HG02678 (cell line): ENCODE measurements around the gene ATPAF2.
A peak's percentile ranks its signal among the peaks of the same experiment; 100 is the strongest.

Source experiments
- ATAC-seq: cut with Tn5 transposase; IDR thresholded peaks from one replicate; pipeline ENCODE4 v1.9.1; 2021; ENCODE audit warnings: mild to moderate bottlenecking, moderate library complexity; ENCODE audit not compliant: unreplicated experiment

ATPAF2 gene

GRCh38 chr17:17987901-17988300 is 51.1 kb downstream of the ATPAF2 start:
- no peak for ATAC-seq

GRCh38 chr17:17987187-17987896 is 51.6 kb downstream of the ATPAF2 start:
- ATAC-seq: no peak

GRCh38 chr17:17985555-17985954 is 53.4 kb downstream of the ATPAF2 start:
- no peak for ATAC-seq

- no peak for ATAC-seq
Measured at GRCh38 chr17:17985153-17985552, 53.8 kb downstream of the ATPAF2 start.

- ATAC-seq: no peak
Measured at GRCh38 chr17:17983776-17984175, 55.2 kb downstream of the ATPAF2 start.

- no peak for ATAC-seq
Measured at GRCh38 chr17:17983376-17983775, 55.6 kb downstream of the ATPAF2 start.

DNA sequence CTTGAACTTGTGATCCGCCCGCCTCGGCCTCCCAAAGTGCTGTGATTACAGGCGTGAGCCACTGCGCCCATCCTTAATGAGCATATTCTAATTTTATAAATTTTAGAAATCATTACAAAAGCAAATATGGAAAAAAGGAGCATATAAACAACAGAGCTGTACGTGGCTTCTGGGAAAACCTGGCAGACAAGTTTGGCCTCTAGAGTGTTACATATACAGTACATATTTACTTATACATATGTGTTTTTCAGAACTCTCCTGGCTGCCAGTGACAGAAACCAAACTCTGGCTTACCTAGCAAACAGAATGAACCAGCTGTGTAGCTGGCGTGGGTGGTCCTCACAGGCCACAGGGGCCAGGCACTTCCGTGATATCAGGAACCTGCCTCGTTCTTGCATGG is 56.2 kb downstream of the ATPAF2 start:
- no peak for ATAC-seq

DNA sequence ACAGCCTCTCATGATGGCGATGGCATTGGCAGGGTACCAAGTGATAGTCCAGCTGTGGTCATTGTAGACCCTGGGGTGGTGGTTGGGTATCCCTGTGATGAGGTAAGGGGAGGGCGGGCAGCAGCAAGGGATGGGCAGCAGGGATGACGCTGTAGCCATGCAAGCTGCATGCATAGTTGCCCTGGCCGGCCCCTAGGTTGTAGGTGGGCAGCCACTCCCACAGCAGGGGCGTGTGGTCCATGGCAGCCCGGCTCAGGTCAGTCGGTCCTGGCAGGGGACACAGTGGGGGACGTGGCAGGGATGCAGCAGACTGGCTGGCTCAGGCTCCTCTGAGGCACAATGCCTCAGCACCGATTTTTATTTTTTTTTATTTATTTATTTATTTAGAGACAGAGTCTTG is 57.6 kb downstream of the ATPAF2 start:
- no peak for ATAC-seq

DNA sequence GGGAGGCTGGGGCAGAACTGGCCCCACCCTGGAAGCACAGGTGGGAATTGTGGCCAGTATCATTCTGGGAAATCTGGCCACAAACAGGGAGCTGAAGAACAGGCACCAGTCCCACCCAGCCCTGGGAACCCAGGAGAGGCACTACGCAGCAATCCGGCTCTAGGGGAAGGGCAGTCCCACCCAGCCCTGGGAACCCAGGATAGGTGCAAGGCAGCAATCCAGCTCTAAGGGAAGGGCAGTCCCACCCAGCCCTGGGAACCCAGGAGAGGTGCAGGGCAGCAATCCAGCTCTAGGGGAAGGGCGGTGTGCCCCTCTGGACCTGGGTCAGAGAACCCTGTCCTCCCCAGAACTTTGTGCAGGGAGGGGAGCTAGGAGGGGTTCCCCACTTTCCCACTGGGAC is 59.2 kb downstream of the ATPAF2 start:
- ATAC-seq: no peak

DNA sequence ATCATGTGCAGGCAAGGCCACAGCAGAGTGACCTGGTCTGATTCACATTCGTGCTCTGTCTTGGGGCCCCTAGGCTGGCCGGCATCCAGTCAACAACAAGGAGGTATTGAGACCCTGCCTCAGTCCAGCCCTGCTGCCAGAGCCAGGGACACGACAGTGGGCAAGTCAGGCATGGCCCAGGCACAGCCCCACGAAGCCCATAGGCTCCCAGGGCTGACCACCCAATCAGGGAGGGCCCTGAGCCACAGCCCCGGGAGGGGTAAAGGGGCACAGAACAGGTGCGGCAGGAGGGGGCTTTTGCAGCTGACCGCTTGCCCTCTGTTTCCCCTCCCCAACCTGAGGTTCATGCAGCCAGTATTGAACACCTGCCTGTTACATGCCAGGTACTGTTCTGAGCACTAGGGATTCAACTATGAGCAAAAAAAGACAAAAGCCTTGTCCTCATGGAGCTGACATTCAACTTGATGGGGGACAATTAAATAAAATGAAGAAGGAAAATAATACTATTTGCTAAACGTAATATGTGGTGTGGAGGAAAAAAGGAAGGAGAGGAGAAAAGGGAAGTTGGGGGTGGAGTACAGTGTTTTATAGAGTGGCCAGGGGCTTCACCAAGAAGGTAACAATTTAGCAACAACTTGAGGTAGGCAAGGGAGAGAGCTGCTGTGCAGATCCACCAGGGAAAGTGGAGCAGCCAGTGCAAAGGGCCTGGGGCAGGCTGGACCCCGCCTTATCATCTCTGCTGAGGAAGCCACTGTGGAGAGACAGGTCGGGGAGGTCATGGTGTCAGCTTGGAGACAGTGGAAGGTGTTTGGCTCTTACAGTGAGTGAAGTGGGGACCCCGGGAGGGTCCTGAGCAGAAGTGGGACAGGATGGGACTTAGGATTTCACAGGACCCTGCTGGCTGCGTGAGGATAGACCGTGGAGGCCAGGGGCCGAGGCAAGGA is 60.2 kb downstream of the ATPAF2 start:
- ATAC-seq: no peak

DNA sequence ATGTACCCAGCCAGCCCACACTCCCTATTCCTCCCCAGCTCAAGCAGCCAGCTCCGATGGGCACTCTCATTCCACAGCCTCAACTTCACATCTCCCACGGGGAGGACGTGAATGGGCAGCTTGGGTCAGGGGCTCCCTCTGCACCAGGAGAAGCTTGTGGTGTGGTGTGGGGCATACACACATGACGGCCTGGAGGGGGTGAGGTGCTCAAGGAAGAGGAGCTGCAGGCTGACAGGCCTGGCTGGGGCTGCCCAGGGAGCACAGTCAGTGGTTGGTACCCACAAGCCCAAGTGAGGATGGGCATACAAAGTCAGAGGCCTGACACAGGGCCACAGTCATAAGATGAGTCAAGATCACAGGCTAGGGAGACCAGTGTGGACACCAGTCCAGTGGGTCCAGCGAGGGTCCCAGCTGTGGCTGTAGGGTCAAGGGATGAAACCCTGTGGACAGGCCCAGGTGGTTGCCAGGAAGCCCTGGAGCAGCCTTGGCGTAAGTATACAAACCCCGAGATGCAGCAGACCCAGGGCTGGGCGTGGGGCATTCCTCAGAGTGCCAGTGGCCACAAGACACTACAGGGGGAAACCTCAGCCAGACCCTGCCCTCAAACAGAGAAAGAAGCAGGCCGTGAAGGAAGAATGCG is 61.9 kb downstream of the ATPAF2 start:
- no peak for ATAC-seq

- ATAC-seq: no peak
Measured at GRCh38 chr17:17975436-17975835, 63.5 kb downstream of the ATPAF2 start.

DNA sequence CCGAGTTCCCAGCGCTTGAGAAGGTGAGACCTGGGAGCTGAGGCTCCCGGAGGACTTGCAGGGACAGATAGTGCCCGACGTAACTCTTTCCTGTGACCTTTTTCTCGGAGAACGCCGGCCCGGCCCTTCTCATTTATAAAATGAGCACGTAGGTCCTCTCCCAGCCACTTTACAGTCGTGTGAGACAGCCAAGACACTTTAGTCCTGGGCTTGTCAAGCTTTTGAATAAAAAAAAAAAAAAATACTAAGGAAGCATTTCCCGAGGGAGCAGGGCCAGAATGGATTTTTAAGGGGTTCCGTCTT is 66.1 kb downstream of the ATPAF2 start:
- ATAC-seq: no peak

- ATAC-seq: peak; percentile 94
Measured at GRCh38 chr17:17972126-17972951, 66.6 kb downstream of the ATPAF2 start, which contains the start of the genes DRC3 and TOM1L2. TSS of gene DRC3 (plus strand) at chr17:17972862. CDS start at chr17:17977599, 4,737 bp downstream. TSS of gene TOM1L2 (minus strand) at chr17:17972400. CDS start at chr17:17972313, 87 bp downstream.

DNA sequence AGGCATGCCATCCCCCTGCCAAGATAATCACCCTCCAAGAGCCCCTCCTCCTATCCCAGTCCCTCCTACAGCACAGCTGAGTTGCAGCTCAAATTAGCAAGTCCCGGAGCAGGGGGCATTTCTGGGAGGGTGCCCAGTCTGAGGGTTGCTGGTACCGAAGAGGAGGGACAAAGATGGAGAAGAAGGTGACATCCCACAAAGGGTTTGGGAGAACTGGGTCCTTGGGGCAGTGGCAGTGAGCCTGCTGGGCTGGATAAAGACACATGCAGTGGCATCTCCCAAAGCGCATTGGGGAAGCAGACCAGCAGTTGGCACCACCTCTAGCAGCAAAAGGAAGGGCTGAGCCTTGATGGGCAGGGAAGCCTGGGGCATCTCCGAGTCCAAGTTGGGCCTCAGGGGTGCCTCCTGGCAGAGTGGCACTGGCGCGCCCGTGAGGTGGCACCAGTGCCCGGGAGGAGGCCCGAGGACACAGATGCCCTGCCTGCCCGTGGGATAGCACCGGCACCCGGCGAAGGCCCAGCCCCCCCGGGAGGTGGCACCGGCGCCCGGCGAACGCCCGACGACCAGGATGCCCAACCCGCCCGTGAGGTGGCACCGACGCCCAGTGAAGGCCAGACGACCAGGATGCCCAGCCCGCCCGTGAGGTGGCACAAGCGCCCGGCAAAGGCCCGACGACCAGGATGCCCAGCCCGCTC is 67.4 kb downstream of the ATPAF2 start:
- no peak for ATAC-seq

DNA sequence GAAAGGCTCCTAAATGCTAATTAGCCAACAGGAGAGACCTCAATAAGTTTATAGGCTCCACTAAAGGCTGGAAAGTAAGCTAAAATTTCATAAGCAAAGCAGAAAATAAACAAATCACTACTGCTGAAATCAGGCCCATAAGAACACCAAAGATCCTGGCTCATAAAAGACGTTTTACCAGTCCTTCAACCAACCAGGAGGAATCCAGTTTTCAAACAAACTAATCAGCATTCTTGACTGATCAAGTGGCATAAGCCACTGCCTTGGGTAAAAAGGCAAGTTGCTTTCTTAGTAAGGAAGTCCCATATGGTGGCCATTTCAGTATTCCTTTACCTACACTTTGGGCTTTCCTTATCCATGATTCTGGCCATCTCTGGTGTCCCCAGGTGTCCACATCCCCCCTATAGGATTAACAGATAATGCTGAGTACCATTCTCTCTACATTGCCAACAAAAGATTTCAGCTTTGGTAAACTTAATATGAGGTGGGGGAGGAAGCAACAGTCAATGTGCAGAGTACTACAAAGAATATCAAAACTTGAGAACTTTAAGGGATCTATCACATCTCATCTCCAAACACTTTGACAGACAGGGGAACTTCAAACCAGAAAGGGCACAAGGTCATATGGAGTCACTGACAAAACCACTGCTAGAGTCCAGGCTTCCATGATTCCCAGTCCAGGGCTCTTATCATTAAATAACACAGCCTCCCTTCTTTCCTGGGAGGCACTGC is 68.1 kb downstream of the ATPAF2 start:
- no peak for ATAC-seq
